MCF 10A (cell line): Measurements from ENCODE around the gene ACOXL. TPM values are rescaled to one million over a fixed set of nuclear protein-coding genes. Genes with fewer than 3 reads are reported as not detected.

Experiments used
- BruUV-seq: library from RNA; stranded (reverse); fragments of 400-500 nt; replicated peaks from 2 replicates; lab custom pipeline; 2021; lab: Mats Ljungman, UMichigan
- CTCF ChIA-PET: fragments of 300-600 bp; sonication (Branson Sonifier 250); formaldehyde crosslinking; extraction: SDS; loops from one replicate; lab custom pipeline; 2021; ENCODE audit warnings: antibody characterized with exemption, inconsistent platforms; lab: Yijun Ruan, JAX
- POLR2A ChIA-PET: fragments of 300-600, 350-650 bp; sonication (Branson Sonifier 250); formaldehyde crosslinking; extraction: SDS; loops from one replicate; lab custom pipeline; 2020; ENCODE audit warnings: antibody characterized with exemption, inconsistent platforms; lab: Yijun Ruan, JAX
- DNase-seq: peaks from one replicate; pipeline ENCODE4 v3.0.0-alpha.2; 2018; ENCODE audit not compliant: unreplicated experiment
- H3K27ac Mint-ChIP-seq: one replicate; pipeline ENCODE4 v1.8.0; 2022; ENCODE audit warnings: mild to moderate bottlenecking, low read depth, mixed read lengths; ENCODE audit not compliant: unreplicated experiment
- H3K27me3 Mint-ChIP-seq: one replicate; pipeline ENCODE4 v1.8.0; 2022; ENCODE audit warnings: mixed read lengths; ENCODE audit not compliant: insufficient read depth, unreplicated experiment
- H3K36me3 Mint-ChIP-seq: one replicate; pipeline ENCODE4 v1.8.0; 2022; ENCODE audit warnings: mild to moderate bottlenecking, moderate library complexity, mixed read lengths; ENCODE audit not compliant: insufficient read depth, unreplicated experiment
- H3K4me1 Mint-ChIP-seq: one replicate; pipeline ENCODE4 v1.8.0; 2022; ENCODE audit warnings: mixed read lengths; ENCODE audit not compliant: insufficient read depth, unreplicated experiment
- H3K4me3 Mint-ChIP-seq: one replicate; pipeline ENCODE4 v1.8.0; 2022; ENCODE audit warnings: mild to moderate bottlenecking, moderate library complexity, mixed read lengths; ENCODE audit not compliant: unreplicated experiment
- H3K9me3 Mint-ChIP-seq: one replicate; pipeline ENCODE4 v1.8.0; 2022; ENCODE audit warnings: mixed read lengths; ENCODE audit not compliant: unreplicated experiment
- CTCF ChIP-seq: fragments of 200-600 bp; IDR thresholded peaks from one replicate; pipeline ENCODE4 v1.8.0; 2022; ENCODE audit warnings: antibody characterized with exemption, mild to moderate bottlenecking; ENCODE audit not compliant: unreplicated experiment
- intact Hi-C: fragments of 100-400 bp; cut with micrococcal nuclease; formaldehyde crosslinking; loops from 2 replicates; pipeline ENCODE4 v1.14.1; 2022
- total RNA-seq: library from RNA; stranded (reverse); gene quantifications from 2 replicates; pipeline ENCODE4 v1.2.3, GENCODE V29; 2022

The ACOXL gene
- total RNA-seq, 1 experiment from 2014 or later: not detected

- TF ChIP-seq CTCF: no peak
- no peak overlapping the region for H3K4me3 Mint-ChIP-seq
- no peaks in the 10 kb centered on the region for H3K36me3 Mint-ChIP-seq
- no TSS peak for BruUV-seq
- peaks cover 8% of the 10 kb centered on the region for H3K9me3 Mint-ChIP-seq
- no peak for DNase-seq
- H3K4me1 Mint-ChIP-seq: peaks cover 17% of the 10 kb centered on the region
- H3K27me3 Mint-ChIP-seq: peaks cover 55% of the 10 kb centered on the region
- CTCF ChIA-PET: interaction anchor here (0.6 to 0.9 kb wide), 2 partner anchors 16 to 89 kb away, joined by 3 read pairs; no protein-coding TSS in a partner anchor
- H3K27ac Mint-ChIP-seq: no peak overlapping the region
- intact Hi-C loops: no loop called here
- POLR2A ChIA-PET: interaction anchor here (0.6 kb wide), 1 partner anchor 10 kb away, joined by 3 read pairs; no protein-coding TSS in a partner anchor
These were observed 5.4 kb downstream of the ACOXL start for GRCh38 chr2:110737783-110738182.

- Mint-ChIP-seq H3K27me3 (peaks cover 25% of the 10 kb centered on the region), H3K36me3 (no peaks in the 10 kb centered on the region), H3K9me3 (peaks cover 8% of the 10 kb centered on the region), H3K27ac (no peak overlapping the region), H3K4me3 (no peak overlapping the region), H3K4me1 (peaks cover 14% of the 10 kb centered on the region)
- POLR2A ChIA-PET: interaction anchor here (0.9 to 1.8 kb wide), 2 partner anchors 16 to 62 kb away, joined by 3 to 9 read pairs; partner anchors contain the start of gene BUB1
- BruUV-seq: no TSS peak
- DNase-seq: no peak
- intact Hi-C loops: no loop called here
- TF ChIP-seq CTCF: no peak
- CTCF ChIA-PET: interaction anchor here (0.6 to 0.8 kb wide), 2 partner anchors 9 to 17 kb away, joined by 3 read pairs; no protein-coding TSS in a partner anchor
These were observed 8.5 kb downstream of the ACOXL start for GRCh38 chr2:110740747-110741349.

- ChIA-PET POLR2A (interaction anchor here (1.8 kb wide), 1 partner anchor 63 kb away, joined by 9 read pairs; the partner anchor contains the start of gene BUB1), CTCF (no interaction called here)
- Mint-ChIP-seq H3K4me3 (no peak overlapping the region), H3K27ac (peak overlapping the region; percentile 18), H3K36me3 (no peaks in the 10 kb centered on the region), H3K4me1 (peaks cover 10% of the 10 kb centered on the region), H3K9me3 (peaks cover 8% of the 10 kb centered on the region), H3K27me3 (peaks cover 18% of the 10 kb centered on the region)
- TF ChIP-seq CTCF: no peak
- intact Hi-C loops: no loop called here
- BruUV-seq: no TSS peak
- DNase-seq: peak; percentile 39
These were observed 9.2 kb downstream of the ACOXL start for GRCh38 chr2:110741491-110741980.

- H3K4me1 Mint-ChIP-seq: peaks cover 11% of the 10 kb centered on the region
- peaks cover 8% of the 10 kb centered on the region for H3K9me3 Mint-ChIP-seq
- H3K27ac Mint-ChIP-seq: no peak overlapping the region
- peaks cover 16% of the 10 kb centered on the region for H3K27me3 Mint-ChIP-seq
- ChIA-PET POLR2A (no interaction called here), CTCF (no interaction called here)
- no peak overlapping the region for H3K4me3 Mint-ChIP-seq
- intact Hi-C loops: no loop called here
- no peak for DNase-seq
- no TSS peak for BruUV-seq
- no peak for TF ChIP-seq CTCF
- H3K36me3 Mint-ChIP-seq: no peaks in the 10 kb centered on the region
These were observed 10.0 kb downstream of the ACOXL start for GRCh38 chr2:110742412-110742811.
